Activated T-helper 1 cell treated with anti-CD3 and anti-CD28 coated beads, Interleukin-2, amount 50 U/mL, for 16 hours (primary cell): Measurements from ENCODE around the gene FRMPD2.
"Not testable (repeated sequence)": the region's sequence is repeated elsewhere in the genome, so short reads cannot be mapped to it uniquely, and the experiment has no call there.

Experiments
- DNase-seq, 2 donors: peaks; one replicate each; pipeline ENCODE4 v3.0.0-alpha.2; 2020; ENCODE audit warnings: low read depth in 1 of 2, low spot score in 1 of 2

FRMPD2 gene

DNA sequence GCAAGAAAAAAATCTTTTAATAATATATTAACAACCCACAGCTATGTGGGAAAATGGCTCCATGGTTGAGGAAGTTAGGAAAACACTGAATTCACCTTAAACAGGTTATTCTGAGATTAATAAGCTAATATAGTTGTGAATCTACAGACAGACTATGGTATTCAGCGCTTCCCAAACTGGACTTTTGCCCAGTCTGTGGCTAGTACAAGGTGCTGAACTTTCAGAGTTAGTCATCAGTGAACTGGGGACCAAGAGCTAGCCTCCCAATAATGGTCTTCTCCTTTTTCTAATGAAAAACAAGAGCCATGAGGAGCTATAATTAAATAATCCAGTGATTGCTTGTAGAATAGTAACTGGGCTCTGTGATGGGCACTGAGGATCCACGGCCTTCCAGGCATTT lies 65.3 kb downstream of the FRMPD2 start:
- no peak for DNase-seq

DNA sequence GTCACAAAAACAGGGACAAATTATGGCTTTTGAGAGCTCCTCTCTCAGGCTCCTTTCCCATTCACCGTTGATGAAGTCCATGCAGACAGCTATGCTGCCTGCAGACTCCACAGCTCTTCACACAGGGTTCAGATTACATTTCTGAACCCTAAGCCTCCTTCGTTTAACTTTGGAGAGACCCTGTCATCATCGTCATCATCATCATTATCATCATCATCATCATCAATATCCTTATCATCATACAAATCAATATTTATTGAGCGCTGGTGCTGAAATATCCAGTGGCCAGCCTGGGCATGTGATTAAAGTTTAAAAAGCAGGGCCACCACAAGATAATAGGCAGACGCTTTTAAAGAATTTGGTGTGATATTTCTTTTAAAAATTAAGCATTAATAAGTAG lies 66.6 kb downstream of the FRMPD2 start:
- DNase-seq: no peak

DNA sequence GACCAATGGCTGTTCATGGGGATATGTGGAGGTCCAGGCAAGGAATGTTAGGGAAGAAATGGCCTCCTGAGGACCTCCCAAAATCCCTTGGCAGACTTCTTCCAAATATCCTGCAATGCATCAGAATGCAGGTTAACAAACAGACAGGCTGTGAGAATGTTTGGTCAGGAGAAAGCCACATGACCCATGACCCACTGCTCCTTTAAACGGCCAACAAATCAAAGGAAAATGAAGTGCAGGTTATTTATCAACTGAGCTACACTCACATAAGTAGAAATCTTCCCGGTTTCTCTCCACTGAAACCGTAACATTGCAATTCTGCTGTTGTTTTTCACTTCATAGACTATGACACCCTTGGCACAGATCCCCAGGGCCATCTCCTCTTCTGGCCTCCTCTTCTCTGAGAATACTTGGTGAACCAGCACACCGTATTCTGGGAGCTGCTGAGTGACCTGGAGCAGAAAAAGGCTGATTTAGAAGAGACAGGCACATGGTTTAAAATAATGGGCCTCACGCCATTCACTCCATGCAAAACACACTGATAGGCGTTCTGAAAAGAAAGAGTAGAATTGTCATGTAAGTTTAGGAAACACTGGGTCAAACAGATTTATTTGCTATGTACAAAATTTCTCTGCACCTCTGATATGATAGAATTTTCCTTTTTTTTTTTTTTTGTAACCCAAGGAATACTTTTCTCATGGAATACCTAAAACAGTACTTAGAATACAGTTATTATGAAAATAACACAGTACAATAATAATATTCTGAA lies 67.8 kb downstream of the FRMPD2 start:
- DNase-seq: no peak

DNA sequence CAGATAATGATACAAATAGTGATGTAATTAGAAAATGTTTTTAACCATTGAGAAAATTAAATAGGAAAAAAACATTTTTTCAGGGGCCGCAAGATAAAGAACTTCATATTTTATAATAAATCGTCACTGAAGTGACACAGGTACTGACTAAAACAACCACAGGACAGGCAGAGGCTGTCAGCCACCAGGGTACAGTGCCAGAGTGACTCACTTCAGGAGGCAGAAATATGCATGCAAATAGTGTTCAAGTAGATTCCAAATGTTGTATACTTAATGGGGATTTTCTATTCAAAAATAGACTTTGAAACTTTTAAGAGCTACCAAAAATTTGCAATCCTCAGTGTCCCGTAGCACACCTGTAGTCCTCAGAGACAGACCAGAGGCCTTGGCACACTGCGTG lies 68.6 kb downstream of the FRMPD2 start:
- no peak for DNase-seq

- no peak for DNase-seq
These were observed 74.7 kb downstream of the FRMPD2 start for GRCh38 chr10:48199580-48200377.

DNA sequence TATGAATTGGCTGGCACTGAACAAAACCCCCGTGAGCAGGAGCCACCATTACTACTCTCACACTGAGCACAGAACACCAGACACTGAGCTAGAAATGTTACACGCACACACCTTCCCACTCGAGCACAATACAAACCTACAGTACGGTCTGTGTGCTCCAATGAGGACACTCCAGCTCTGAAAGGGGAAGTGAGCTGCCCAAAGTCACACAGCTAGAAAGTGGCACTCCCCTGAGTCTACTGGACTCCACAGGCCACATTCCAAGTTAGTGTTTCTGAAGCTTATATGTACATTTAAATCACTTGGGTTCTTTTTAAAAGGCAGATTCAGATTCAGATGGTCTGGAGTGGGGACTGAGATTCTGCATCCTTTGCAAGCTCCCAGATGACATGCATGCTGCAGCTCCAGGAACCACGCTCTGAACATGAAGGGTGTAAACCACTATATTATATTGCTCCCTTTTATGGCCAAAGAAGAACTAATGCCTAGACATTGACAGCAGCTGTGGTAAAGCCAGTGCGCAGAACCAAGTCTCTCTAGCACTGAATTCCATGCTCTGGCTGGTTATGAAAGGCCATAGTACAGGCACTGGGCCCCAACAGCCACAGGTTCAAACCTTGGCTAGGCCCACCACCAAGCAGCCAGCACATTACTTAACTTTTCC lies 77.1 kb downstream of the FRMPD2 start:
- DNase-seq: no peak

DNA sequence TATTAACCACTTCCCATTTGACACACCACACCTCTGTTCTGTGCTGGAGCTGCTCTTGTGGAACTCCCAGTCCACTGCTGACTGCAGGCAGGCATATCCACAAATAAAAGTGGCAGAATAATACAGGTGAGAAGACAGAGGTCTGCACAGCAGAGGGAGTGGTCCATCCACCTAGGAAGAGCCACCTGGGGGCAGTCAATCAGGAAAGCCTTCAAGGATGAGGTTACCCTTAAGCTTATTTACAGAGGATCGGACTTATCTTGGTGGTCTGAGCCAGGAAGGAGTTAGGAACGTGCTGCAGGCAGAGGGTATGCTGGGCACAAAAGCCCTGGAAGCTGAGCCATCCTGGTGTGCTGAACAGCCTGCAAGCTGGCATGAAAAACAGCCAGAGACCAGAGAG lies 78.7 kb downstream of the FRMPD2 start:
- no peak for DNase-seq

DNA sequence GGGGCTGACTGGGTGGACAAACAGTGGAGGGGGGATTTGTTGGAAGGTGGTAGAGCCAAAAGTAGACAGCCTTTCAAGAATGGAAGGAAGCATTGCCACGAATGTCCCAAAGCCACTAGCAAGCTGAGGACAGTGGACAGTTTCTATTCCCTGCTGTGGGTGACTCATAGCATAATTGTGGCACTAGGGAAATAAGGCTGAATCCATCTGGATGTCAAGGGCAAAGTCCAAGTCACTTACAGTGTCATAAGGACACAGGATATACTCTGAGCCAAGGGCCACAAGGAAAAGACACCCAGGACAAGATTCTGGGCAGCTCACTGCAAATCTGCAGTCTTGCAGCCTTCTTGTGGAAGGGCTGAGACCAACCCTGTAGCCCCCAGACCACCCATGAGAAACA lies 79.7 kb downstream of the FRMPD2 start:
- no peak for DNase-seq

GRCh38 chr10:48193556-48193955 lies 80.9 kb downstream of the FRMPD2 start:
- no peak for DNase-seq

GRCh38 chr10:48192881-48193450 lies 81.5 kb downstream of the FRMPD2 start:
- no peak for DNase-seq

DNA sequence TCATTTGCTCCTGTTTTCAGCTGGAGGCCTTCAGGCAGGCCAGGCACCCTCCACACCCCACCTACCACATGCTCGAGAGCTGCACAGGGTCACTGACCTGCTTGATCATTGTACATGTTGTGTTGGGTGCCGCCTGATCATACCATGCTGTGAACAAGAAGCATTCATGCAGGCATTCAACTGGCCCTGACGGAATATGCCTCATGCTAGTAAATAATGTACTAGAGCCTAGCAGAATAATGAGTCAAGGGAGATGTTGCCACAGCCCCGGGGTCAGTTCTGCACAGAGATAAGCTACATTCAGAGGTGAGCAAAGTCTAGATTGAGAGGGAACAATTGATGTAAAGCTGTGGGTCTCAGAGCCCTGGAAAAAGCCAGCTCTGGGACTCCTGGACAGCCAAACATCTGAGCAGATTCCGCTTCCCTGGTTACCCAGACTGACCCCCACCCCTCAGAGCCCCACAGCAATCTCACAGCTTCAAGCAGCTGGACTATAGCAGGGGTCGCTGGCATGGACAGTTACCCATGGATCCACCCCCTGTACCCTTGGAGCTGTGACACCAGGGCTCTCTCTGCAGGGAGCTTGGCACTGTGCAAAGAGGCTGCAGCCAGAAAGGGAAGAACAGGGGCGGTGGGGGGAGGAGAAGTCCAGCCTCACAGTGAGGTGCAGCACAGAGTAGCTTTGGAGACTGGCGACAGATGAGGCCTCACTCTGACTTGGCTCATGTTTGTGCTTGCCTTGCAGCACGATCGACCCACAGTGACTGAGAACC lies 86.6 kb downstream of the FRMPD2 start:
- no peak for DNase-seq

- no peak for DNase-seq
These were observed 87.4 kb downstream of the FRMPD2 start for GRCh38 chr10:48187126-48187525.

DNA sequence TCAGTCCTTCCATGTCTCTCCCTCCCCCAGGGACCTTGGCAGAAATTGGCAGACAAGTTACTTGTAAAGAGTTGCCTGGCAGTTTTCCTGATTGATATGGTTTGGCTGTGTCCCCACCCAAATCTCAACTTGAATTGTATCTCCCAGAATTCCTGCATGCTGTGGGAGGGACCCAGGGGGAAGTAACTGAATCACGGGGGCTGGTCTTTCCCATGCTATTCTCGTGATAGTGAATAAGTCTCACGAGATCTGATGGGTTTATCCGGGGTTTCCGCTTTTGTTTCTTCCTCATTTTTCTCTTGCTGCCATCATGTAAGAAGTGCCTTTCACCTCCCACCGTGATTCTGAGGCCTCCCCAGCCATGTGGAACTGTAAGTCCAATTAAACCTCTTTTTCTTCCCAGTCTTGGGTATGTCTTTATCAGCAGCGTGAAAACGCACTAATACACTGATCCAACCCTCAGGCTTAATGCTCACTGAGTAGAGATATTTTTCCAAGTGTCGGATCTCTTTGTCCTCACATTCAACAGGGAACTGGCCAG lies 88.2 kb downstream of the FRMPD2 start:
- not testable (repeated sequence) for DNase-seq

- DNase-seq: no peak
These were observed 90.3 kb downstream of the FRMPD2 start for GRCh38 chr10:48184224-48184623.

- not testable (repeated sequence) for DNase-seq
These were observed 101.8 kb downstream of the FRMPD2 start for GRCh38 chr10:48172715-48173114.

DNA sequence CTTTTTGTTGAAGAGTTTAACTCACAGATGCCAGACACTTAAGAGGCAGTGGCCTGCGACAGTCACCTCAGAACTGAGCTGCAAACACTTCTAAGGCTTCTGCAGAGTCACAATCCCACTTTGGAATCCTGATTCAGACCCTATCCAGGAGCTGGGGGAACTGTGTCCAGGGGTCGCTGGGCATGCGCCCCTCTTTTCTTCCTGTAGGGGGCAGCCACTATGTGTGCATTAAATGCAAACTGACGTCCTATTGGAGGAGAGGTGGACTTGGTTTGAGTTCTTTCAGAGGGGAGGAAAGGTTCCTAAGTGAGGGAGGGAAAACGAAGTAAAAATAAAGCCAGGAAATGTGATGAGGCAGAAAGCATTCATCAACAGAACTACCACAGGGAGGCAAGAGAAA lies 113.8 kb downstream of the FRMPD2 start:
- DNase-seq: not testable (repeated sequence)

GRCh38 chr10:48160163-48160562 lies 114.3 kb downstream of the FRMPD2 start:
- not testable (repeated sequence) for DNase-seq

DNA sequence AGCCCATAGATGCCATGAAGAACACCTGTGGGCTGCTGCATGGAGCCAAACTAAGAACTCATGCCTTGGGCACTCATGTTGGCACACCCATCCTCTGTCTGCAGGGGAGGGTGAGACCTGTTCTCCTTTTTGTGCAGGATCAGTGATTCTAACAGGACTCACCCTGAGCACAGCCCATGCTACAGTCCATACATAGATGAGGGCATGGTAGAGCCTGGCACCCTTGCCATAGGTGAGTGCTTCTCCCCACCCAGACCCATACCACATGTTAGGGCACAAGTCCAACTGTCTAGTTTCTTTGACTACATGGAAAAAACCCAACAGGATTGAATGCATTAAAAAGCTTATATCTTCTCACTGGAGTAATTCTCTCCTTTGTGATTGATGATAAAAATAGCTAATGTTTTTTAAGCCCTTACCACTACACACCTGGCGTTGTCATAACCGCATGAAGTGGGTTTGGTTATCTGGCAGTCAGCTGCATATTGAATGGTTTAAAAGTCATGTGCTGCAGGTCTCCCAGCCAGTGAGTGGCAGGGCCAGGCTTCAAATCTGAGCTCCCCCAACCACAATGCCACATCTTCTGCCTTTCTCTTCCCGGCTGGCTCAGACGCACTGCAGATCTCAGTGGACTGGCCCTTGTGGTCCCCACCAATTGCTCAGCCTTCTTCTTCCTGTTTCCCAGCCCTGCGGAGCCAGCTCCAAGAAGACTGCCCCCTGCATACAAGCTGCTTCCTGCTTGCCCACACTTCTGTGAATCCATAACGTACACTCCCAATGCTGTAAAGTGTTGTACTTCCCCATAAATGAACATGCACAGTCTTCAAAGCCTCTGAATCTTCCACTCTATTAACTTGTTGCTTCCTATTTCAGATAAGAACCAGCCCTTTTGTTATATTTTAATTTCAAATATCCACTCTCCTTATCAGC lies 120.0 kb downstream of the FRMPD2 start:
- not testable (repeated sequence) for DNase-seq

GRCh38 chr10:48147643-48148042 lies 126.9 kb downstream of the FRMPD2 start:
- DNase-seq: not testable (repeated sequence)
